HG02970 (cell line): ENCODE data around the gene GTPBP3.
A peak's percentile ranks its signal among the peaks of the same experiment; 100 is the strongest.
"Not testable (repeated sequence)": the region's sequence is repeated elsewhere in the genome, so short reads cannot be mapped to it uniquely, and the experiment has no call there.

Source experiments
- ATAC-seq: cut with Tn5 transposase; IDR thresholded peaks from one replicate; pipeline ENCODE4 v1.9.1; 2021; ENCODE audit warnings: mild to moderate bottlenecking, moderate library complexity, moderate number of reproducible peaks; ENCODE audit not compliant: unreplicated experiment, low FRiP score

GTPBP3 gene

GRCh38 chr19:17336872-17337674 lies at the start of gene GTPBP3:
Gene GTPBP3 (plus strand): TSS chr19:17337553. CDS start chr19:17337612, 59 bp downstream.
- ATAC-seq, result peak; percentile 66

GRCh38 chr19:17289489-17289888 lies 47.9 kb upstream of the GTPBP3 start:
- no peak for ATAC-seq

- peak; percentile 71 for ATAC-seq
Observed at GRCh38 chr19:17292301-17293074, 44.9 kb upstream of the GTPBP3 start.

- ATAC-seq, result no peak
Observed at GRCh38 chr19:17293605-17294004, 43.7 kb upstream of the GTPBP3 start.

GRCh38 chr19:17294051-17294891 lies 43.1 kb upstream of the GTPBP3 start:
- no peak for ATAC-seq

- ATAC-seq, result not testable (repeated sequence)
Observed at GRCh38 chr19:17295551-17295950, 41.8 kb upstream of the GTPBP3 start.

GRCh38 chr19:17296273-17296672 lies 41.1 kb upstream of the GTPBP3 start:
- no peak for ATAC-seq

- ATAC-seq, result no peak
Observed at GRCh38 chr19:17296976-17297375, 40.4 kb upstream of the GTPBP3 start.

- no peak for ATAC-seq
Observed at GRCh38 chr19:17300992-17301619, 36.2 kb upstream of the GTPBP3 start.

- ATAC-seq, result no peak
Observed at GRCh38 chr19:17302391-17303166, 34.8 kb upstream of the GTPBP3 start.

GRCh38 chr19:17303167-17303939 lies 34.0 kb upstream of the GTPBP3 start, which contains the start of gene ABHD8:
Gene ABHD8 (minus strand): TSS chr19:17303425. CDS start chr19:17301616, 1,809 bp downstream.
- ATAC-seq, result peak; percentile 44

GRCh38 chr19:17303940-17304267 lies 33.4 kb upstream of the GTPBP3 start:
- no peak for ATAC-seq

- no peak for ATAC-seq
Observed at GRCh38 chr19:17304386-17305215, 32.8 kb upstream of the GTPBP3 start.

- no peak for ATAC-seq
Observed at GRCh38 chr19:17305216-17305516, 32.2 kb upstream of the GTPBP3 start.

- peak; percentile 76 for ATAC-seq
Observed at GRCh38 chr19:17305517-17306284, 31.7 kb upstream of the GTPBP3 start, which contains the start of gene MRPL34. Gene MRPL34 (plus strand): TSS chr19:17305872. CDS start chr19:17305893, 21 bp downstream.

GRCh38 chr19:17306285-17306714 lies 31.1 kb upstream of the GTPBP3 start:
- ATAC-seq, result no peak

GRCh38 chr19:17307876-17308377 lies 29.4 kb upstream of the GTPBP3 start:
- no peak for ATAC-seq
